Endothelial cell of hepatic sinusoid (primary cell): ENCODE measurements around the gene CPM.
"Not testable (repeated sequence)": the region's sequence is repeated elsewhere in the genome, so short reads cannot be mapped to it uniquely, and the experiment has no call there.

ENCODE experiments used
- in situ Hi-C: cut with HindIII; loops from 2 replicates; pipeline ENCODE4 v1.10.0; 2017; ENCODE audit warnings: low sequenced_read_pairs

CPM gene

GRCh38 chr12:68855771-68856170 lies 77.2 kb downstream of the CPM start:
- in situ Hi-C loops = no loop called here

GRCh38 chr12:68855111-68855510 lies 77.9 kb downstream of the CPM start:
- in situ Hi-C loops = no loop called here

- in situ Hi-C loops = no loop called here
These were observed 78.4 kb downstream of the CPM start for GRCh38 chr12:68854554-68854953.

GRCh38 chr12:68854078-68854468 lies 78.9 kb downstream of the CPM start:
- in situ Hi-C loops = no loop called here

- in situ Hi-C loops = no loop called here
These were observed 79.4 kb downstream of the CPM start for GRCh38 chr12:68853396-68854077.

- in situ Hi-C loops = no loop called here
These were observed 81.2 kb downstream of the CPM start for GRCh38 chr12:68851592-68852306.

- in situ Hi-C loops = no loop called here
These were observed 82.6 kb downstream of the CPM start for GRCh38 chr12:68850390-68850789.

GRCh38 chr12:68846811-68847210 lies 86.2 kb downstream of the CPM start:
- in situ Hi-C loops = no loop called here

- in situ Hi-C loops = no loop called here
These were observed 87.9 kb downstream of the CPM start for GRCh38 chr12:68844788-68845695.

GRCh38 chr12:68844318-68844745 lies 88.6 kb downstream of the CPM start:
- in situ Hi-C loops = no loop called here

- in situ Hi-C loops = no loop called here
These were observed 90.0 kb downstream of the CPM start for GRCh38 chr12:68842784-68843567.

GRCh38 chr12:68842123-68842522 lies 90.8 kb downstream of the CPM start:
- in situ Hi-C loops = no loop called here

GRCh38 chr12:68841717-68842116 lies 91.3 kb downstream of the CPM start:
- in situ Hi-C loops = no loop called here

GRCh38 chr12:68841175-68841574 lies 91.8 kb downstream of the CPM start:
- in situ Hi-C loops = not testable (repeated sequence)

- in situ Hi-C loops = no loop called here
These were observed 93.5 kb downstream of the CPM start for GRCh38 chr12:68839183-68840147.

- in situ Hi-C loops = no loop called here
These were observed 94.7 kb downstream of the CPM start for GRCh38 chr12:68838046-68838886.

GRCh38 chr12:68837215-68837614 lies 95.8 kb downstream of the CPM start:
- in situ Hi-C loops = no loop called here

- in situ Hi-C loops = no loop called here
These were observed 97.5 kb downstream of the CPM start for GRCh38 chr12:68835333-68835908.
